ENCODE data around the gene ABHD15. TPM values are rescaled to one million over a fixed set of nuclear protein-coding genes. Genes with fewer than 3 reads are reported as not detected.
A peak's percentile ranks its signal among the peaks of the same experiment; 100 is the strongest.

ABHD15 gene
- total RNA-seq, 1 experiment from 2014 or later = 12.9 TPM

- Histone ChIP-seq H3K79me2 (ENCODE audit: low read depth) (peaks cover 44% of the 10 kb centered on the region), H3F3A (ENCODE audit: insufficient read depth, low read depth) (no peaks in the 10 kb centered on the region), H3K9me2 (ENCODE audit: insufficient read depth) (no peaks in the 10 kb centered on the region), H3K27ac (no peak overlapping the region), H3K4me2 (no peak overlapping the region), H3K4me1 (replicated peaks; ENCODE audit: insufficient read depth) (peaks cover 13% of the 10 kb centered on the region; the same call in 1 of the 2 replicates), H3K36me3 (ENCODE audit: low read depth) (no peaks in the 10 kb centered on the region), H3K4me3 (no peak overlapping the region), H2AFZ (no peak overlapping the region), H4K20me1 (ENCODE audit: insufficient read depth) (peaks cover 14% of the 10 kb centered on the region), H3K27me3 (ENCODE audit: insufficient read depth, low read depth) (no peaks in the 10 kb centered on the region), H3K9me3 (ENCODE audit: insufficient read depth, low read depth) (no peaks in the 10 kb centered on the region)
- no peak for DNase-seq
- ChIA-PET POLR2A (ENCODE audit: unreplicated experiment) (interaction anchor here (0.5 kb wide), 1 partner anchor 109 kb away, joined by 8 read pairs; no protein-coding TSS in a partner anchor), CTCF (no interaction called here)
- no peak for TF ChIP-seq EZH2 (IDR thresholded peaks at IDR 0.05; ENCODE audit: low read depth)
- no peak for TF ChIP-seq CTCF (conservative IDR thresholded peaks at IDR 0.05)
- BruUV-seq (replicated peaks) = no TSS peak
- intact Hi-C loops (cut with micrococcal nuclease; ENCODE audit: unreplicated experiment) = no loop called here
Measured at GRCh38 chr17:29583324-29584248, 16.7 kb upstream of the ABHD15 start.

GRCh38 chr17:29582772-29583171 is 15.9 kb upstream of the ABHD15 start:
- Histone ChIP-seq H4K20me1 (ENCODE audit: insufficient read depth) (peaks cover 11% of the 10 kb centered on the region), H3K36me3 (ENCODE audit: low read depth) (no peaks in the 10 kb centered on the region), H3K27ac (no peak overlapping the region), H3K27me3 (ENCODE audit: insufficient read depth, low read depth) (no peaks in the 10 kb centered on the region), H3K9me3 (ENCODE audit: insufficient read depth, low read depth) (no peaks in the 10 kb centered on the region), H3K4me2 (no peak overlapping the region), H3K9me2 (ENCODE audit: insufficient read depth) (no peaks in the 10 kb centered on the region), H3F3A (ENCODE audit: insufficient read depth, low read depth) (no peaks in the 10 kb centered on the region), H3K79me2 (ENCODE audit: low read depth) (peaks cover 36% of the 10 kb centered on the region), H3K4me1 (replicated peaks; ENCODE audit: insufficient read depth) (peaks cover 9% of the 10 kb centered on the region; the same call in 1 of the 2 replicates), H3K4me3 (no peak overlapping the region), H2AFZ (no peak overlapping the region)
- peak in 1 of 2 experiments; percentile 12 for DNase-seq
- intact Hi-C loops (cut with micrococcal nuclease; ENCODE audit: unreplicated experiment) = no loop called here
- ChIA-PET CTCF (interaction anchor here (0.6 kb wide), 1 partner anchor 439 kb away, joined by 3 read pairs; no protein-coding TSS in a partner anchor), POLR2A (ENCODE audit: unreplicated experiment) (interaction anchor here (0.5 kb wide), 1 partner anchor 109 kb away, joined by 8 read pairs; no protein-coding TSS in a partner anchor)
- no peak for TF ChIP-seq CTCF (conservative IDR thresholded peaks at IDR 0.05)
- TF ChIP-seq EZH2 (IDR thresholded peaks at IDR 0.05; ENCODE audit: low read depth) = no peak
- BruUV-seq (replicated peaks) = no TSS peak

GRCh38 chr17:29582254-29582765 is 15.5 kb upstream of the ABHD15 start:
- no TSS peak for BruUV-seq (replicated peaks)
- POLR2A ChIA-PET (ENCODE audit: unreplicated experiment) = interaction anchor here (0.6 kb wide), 1 partner anchor 212 kb away, joined by 3 read pairs; no protein-coding TSS in a partner anchor
- H3K4me3 ChIP-seq = no peak overlapping the region
- peaks cover 32% of the 10 kb centered on the region for H3K79me2 ChIP-seq (ENCODE audit: low read depth)
- no peaks in the 10 kb centered on the region for H3K27me3 ChIP-seq (ENCODE audit: insufficient read depth, low read depth)
- H3K9me3 ChIP-seq (ENCODE audit: insufficient read depth, low read depth) = no peaks in the 10 kb centered on the region
- peaks cover 11% of the 10 kb centered on the region for H4K20me1 ChIP-seq (ENCODE audit: insufficient read depth)
- no peak overlapping the region for H2AFZ ChIP-seq
- DNase-seq = peak in 1 of 2 experiments; percentile 3
- no peaks in the 10 kb centered on the region for H3K36me3 ChIP-seq (ENCODE audit: low read depth)
- no peak for TF ChIP-seq CTCF (conservative IDR thresholded peaks at IDR 0.05)
- no peak for TF ChIP-seq EZH2 (IDR thresholded peaks at IDR 0.05; ENCODE audit: low read depth)
- H3K4me1 ChIP-seq (replicated peaks; ENCODE audit: insufficient read depth) = peaks cover 4% of the 10 kb centered on the region; the same call in 1 of the 2 replicates
- no peaks in the 10 kb centered on the region for H3K9me2 ChIP-seq (ENCODE audit: insufficient read depth)
- intact Hi-C loops (cut with micrococcal nuclease; ENCODE audit: unreplicated experiment) = no loop called here
- no peak overlapping the region for H3K27ac ChIP-seq
- no peaks in the 10 kb centered on the region for H3F3A ChIP-seq (ENCODE audit: insufficient read depth, low read depth)
- H3K4me2 ChIP-seq = no peak overlapping the region
- CTCF ChIA-PET = interaction anchor here (0.6 kb wide), 1 partner anchor 439 kb away, joined by 3 read pairs; no protein-coding TSS in a partner anchor

All from PC-9 (cell line).